ENCODE measurements around the gene MZB1.

The MZB1 gene

DNA sequence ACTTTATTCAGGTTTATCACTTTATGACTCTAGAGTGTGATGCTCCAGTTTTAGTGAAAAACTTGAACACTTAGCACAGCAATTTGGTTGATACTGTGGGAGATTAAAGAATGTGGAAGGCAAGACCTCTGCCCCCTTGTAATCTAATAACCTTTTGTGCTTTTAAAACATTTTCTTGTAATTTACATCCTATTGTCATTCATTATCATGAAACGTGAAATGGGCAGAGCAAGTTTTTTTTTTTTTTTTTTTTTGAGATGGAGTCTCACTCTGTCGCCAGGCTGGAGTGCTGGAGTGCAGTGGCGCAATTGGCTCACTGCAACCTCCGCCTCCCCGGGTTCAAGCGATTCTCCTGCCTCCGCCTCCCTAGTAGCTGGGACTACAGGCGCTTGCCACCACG, 46.2 kb downstream of the MZB1 start:
- peak overlapping the region; percentile 97 for H3K4me3 ChIP-seq (replicated peaks; ENCODE audit: low read depth, low read length)
- TF ChIP-seq, protein P1, sequence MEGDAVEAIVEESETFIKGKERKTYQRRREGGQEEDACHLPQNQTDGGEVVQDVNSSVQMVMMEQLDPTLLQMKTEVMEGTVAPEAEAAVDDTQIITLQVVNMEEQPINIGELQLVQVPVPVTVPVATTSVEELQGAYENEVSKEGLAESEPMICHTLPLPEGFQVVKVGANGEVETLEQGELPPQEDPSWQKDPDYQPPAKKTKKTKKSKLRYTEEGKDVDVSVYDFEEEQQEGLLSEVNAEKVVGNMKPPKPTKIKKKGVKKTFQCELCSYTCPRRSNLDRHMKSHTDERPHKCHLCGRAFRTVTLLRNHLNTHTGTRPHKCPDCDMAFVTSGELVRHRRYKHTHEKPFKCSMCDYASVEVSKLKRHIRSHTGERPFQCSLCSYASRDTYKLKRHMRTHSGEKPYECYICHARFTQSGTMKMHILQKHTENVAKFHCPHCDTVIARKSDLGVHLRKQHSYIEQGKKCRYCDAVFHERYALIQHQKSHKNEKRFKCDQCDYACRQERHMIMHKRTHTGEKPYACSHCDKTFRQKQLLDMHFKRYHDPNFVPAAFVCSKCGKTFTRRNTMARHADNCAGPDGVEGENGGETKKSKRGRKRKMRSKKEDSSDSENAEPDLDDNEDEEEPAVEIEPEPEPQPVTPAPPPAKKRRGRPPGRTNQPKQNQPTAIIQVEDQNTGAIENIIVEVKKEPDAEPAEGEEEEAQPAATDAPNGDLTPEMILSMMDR (IDR thresholded peaks at IDR 0.05; ENCODE audit: low read depth, low read length, missing control alignments) = no peak

DNA sequence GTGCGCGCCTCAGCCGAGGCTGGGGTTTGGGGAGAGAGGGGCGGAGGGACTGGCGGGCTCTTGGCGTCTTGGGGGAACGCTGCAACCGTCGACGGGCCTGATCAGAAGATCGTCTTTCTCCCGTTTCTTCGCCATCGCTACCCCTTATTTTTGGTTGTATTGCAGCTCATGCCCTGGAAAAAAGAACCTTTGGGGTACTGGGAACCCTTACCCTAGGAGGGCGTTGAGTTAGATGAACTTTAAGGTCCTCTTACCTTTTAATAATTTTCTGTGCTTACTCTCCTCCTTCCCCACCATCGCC, 47.3 kb downstream of the MZB1 start:
- TF ChIP-seq, protein P1 (IDR thresholded peaks at IDR 0.05; ENCODE audit: low read depth, low read length, missing control alignments) = no peak
- peak overlapping the region; percentile 97 for H3K4me3 ChIP-seq (replicated peaks; ENCODE audit: low read depth, low read length)
- no peak for DNase-seq (ENCODE audit: extremely low read depth, low read depth)

More for the DNA sequence above, 46.2 kb downstream of the MZB1 start:
- DNase-seq (ENCODE audit: extremely low read depth, low read depth) = no peak

DNA sequence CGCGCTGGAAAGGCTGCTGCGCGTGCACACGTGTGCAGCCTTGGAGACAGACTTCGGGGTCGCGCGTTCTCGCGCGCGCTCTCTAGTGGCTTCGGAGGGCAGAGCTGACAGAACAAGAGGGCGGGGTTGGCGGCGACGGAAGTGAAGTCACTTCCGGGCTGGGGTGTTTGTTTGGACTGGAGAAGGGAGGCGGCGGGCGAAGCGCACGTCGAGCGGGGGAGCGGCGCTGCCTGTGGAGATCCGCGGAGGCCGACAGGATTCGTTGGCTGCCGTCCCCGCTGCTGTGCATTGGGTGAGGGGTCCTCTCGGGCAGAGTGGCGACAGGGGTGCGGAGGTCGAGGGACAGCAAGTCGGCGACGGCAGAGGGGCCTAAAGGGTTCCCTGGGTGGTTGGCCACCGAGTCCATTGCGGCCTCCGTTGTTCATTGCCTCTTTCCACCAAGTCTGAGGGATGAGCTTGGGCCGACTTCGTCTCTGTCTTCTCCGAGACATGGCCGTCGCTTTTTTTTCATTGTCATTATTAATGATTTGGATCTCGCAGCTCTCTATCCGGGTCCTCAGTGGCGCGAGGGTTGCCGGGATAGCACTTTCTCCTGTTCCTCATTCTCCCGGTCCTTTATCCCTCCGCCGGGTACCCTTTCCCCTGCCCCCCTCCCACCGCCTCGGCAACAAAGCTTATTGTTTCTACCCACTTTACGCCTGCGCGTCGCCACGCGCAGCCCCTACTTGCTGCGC, 47.9 kb downstream of the MZB1 start, which contains the start of gene PAIP2:
PAIP2 (plus strand) TSS at position 166 of the 734 bp plus-strand sequence. CDS start 21,931 bp downstream, outside the sequence.
- peak within 1 kb of the TSS; percentile 97 for H3K4me3 ChIP-seq (replicated peaks; ENCODE audit: low read depth, low read length)
- DNase-seq (ENCODE audit: extremely low read depth, low read depth) = peak; percentile 91
- TF ChIP-seq, protein P1 (IDR thresholded peaks at IDR 0.05; ENCODE audit: low read depth, low read length, missing control alignments) = peak; percentile 74

DNA sequence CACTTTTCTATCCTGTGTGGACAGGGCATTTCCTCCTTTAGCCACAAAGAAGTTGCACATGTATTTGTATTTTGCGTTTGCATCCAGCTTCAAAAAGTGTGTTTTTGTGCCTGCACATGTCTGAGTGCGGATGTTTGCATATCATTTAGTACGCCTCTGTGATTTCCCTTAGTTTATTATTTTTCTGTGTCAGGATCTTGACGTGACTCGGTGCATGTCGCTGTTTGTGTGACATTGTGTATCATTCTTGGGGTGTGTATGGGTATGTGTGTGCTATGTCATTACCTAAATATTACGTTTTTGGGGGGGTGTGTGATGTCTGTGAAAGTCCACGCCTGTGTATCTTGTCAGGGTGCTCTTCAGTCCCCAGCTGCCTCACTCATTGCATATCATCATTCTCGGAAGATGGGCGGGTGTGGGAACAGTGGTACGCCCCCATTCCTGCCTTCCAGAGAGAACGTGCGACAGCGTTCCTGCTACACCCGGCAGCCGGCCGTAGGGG, 48.5 kb downstream of the MZB1 start:
- DNase-seq (ENCODE audit: extremely low read depth, low read depth) = no peak

DNA sequence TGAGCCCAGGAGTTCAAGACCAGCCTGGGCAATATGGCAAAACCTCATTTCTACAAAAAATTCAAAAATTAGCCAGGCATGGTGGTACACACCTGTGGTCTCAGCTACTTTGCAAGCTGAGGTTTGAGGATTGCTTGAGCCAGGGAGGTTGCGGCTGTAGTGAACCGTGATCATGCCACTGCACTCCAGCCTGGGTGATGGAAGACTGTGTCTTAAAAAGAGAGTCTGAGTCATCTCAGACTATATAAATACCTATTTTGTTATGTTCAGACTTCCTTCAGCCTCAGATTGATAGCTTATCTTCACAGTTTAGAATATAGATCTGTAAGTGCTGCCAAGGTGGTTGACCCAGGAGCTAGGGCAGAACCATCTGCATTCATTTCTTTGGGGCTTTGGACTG, 49.7 kb downstream of the MZB1 start:
- DNase-seq (ENCODE audit: extremely low read depth, low read depth) = no peak
- TF ChIP-seq, protein P1 (IDR thresholded peaks at IDR 0.05; ENCODE audit: low read depth, low read length, missing control alignments) = no peak
- no peak overlapping the region for H3K4me3 ChIP-seq (replicated peaks; ENCODE audit: low read depth, low read length)

More for the DNA sequence above, 48.5 kb downstream of the MZB1 start:
- peak overlapping the region; percentile 97 for H3K4me3 ChIP-seq (replicated peaks; ENCODE audit: low read depth, low read length)
- TF ChIP-seq, protein P1 (IDR thresholded peaks at IDR 0.05; ENCODE audit: low read depth, low read length, missing control alignments) = no peak
